HEK293 (cell line): Measurements from ENCODE around the gene HINT1.

Experiments used
- CTCF ChIA-PET: fragments of 350-600 bp; formaldehyde crosslinking; extraction: SDS; loops from one replicate; lab custom pipeline; 2021; ENCODE audit warnings: antibody characterized with exemption; lab: Yijun Ruan, JAX
- POLR2A ChIA-PET: fragments of 300-600 bp; formaldehyde crosslinking; extraction: SDS; loops from one replicate; lab custom pipeline; 2020; ENCODE audit warnings: antibody characterized with exemption, inconsistent platforms; lab: Yijun Ruan, JAX
- H3K27ac ChIP-seq: fragments of 200-500 bp; sonication (Bioruptor generic); 2 replicates; pipeline ENCODE4 v1.5.1; 2014; ENCODE audit warnings: low read depth, low read length, control low read depth, inconsistent platforms; ENCODE audit errors: extremely low read depth
- H3K36me3 ChIP-seq, 2 experiments: fragments of 200-500 bp in 1 of 2; sonication (Bioruptor generic) in 1 of 2; 1 replicate in 1 of 2; 2 replicates in 1 of 2; pipeline ENCODE4 v1.5.1; 2014 to 2017; ENCODE audit warnings: inconsistent platforms in 2 of 2, low read length in 2 of 2; ENCODE audit not compliant: control insufficient read depth in 2 of 2, insufficient read depth in 1 of 2
- H3K4me1 ChIP-seq: fragments of 200-500 bp; sonication (Bioruptor generic); 2 replicates; pipeline ENCODE4 v1.5.1; 2014; ENCODE audit warnings: mild to moderate bottlenecking, low read length, inconsistent platforms; ENCODE audit not compliant: control insufficient read depth, insufficient read depth
- H3K4me3 ChIP-seq: 2 replicates; pipeline ENCODE4 v1.5.1; 2011; ENCODE audit warnings: low read depth, mild to moderate bottlenecking, control low read depth, low read length, moderate library complexity
- H3K9me3 ChIP-seq: fragments of 200-500 bp; sonication (Bioruptor generic); 2 replicates; pipeline ENCODE4 v1.5.1; 2014; ENCODE audit warnings: low read depth, low read length, inconsistent platforms; ENCODE audit not compliant: control insufficient read depth, insufficient read depth
- ATF2 ChIP-seq: fragments of 450-650 bp; formaldehyde crosslinking; IDR thresholded peaks from 2 replicates; pipeline ENCODE4 v1.5.1; 2016; ENCODE audit warnings: missing biosample characterization, missing genetic modification characterization, low read depth
- HIC1 ChIP-seq: fragments of 450-650 bp; formaldehyde crosslinking; IDR thresholded peaks from 2 replicates; pipeline ENCODE4 v1.5.1; 2016; ENCODE audit warnings: missing biosample characterization, missing genetic modification characterization
- IKZF3 ChIP-seq: fragments of 450-650 bp; IDR thresholded peaks from 2 replicates; pipeline ENCODE4 v1.5.0; 2018; ENCODE audit warnings: missing biosample characterization, mild to moderate bottlenecking, missing genetic modification characterization, moderate library complexity
- KLF1 ChIP-seq: fragments of 450-650 bp; formaldehyde crosslinking; IDR thresholded peaks from 2 replicates; pipeline ENCODE4 v1.5.1; 2016; ENCODE audit warnings: missing biosample characterization, missing genetic modification characterization
- KLF9 ChIP-seq: fragments of 450-650 bp; formaldehyde crosslinking; IDR thresholded peaks from 2 replicates; pipeline ENCODE4 v1.5.1; 2016; ENCODE audit warnings: missing biosample characterization, missing genetic modification characterization, low read depth
- PRDM6 ChIP-seq: fragments of 450-650 bp; formaldehyde crosslinking; IDR thresholded peaks from 2 replicates; pipeline ENCODE4 v1.5.1; 2017; ENCODE audit warnings: missing biosample characterization, missing genetic modification characterization
- ZBTB48 ChIP-seq: fragments of 450-650 bp; formaldehyde crosslinking; IDR thresholded peaks from 2 replicates; pipeline ENCODE4 v1.5.1; 2016; ENCODE audit warnings: missing biosample characterization, missing genetic modification characterization
- ZBTB7A ChIP-seq: fragments of 450-650 bp; formaldehyde crosslinking; IDR thresholded peaks from 2 replicates; pipeline ENCODE4 v1.5.1; 2016; ENCODE audit warnings: low read depth, missing biosample characterization, missing genetic modification characterization
- ZNF148 ChIP-seq: fragments of 450-650 bp; formaldehyde crosslinking; IDR thresholded peaks from 2 replicates; pipeline ENCODE4 v1.5.0; 2017; ENCODE audit warnings: missing biosample characterization, missing genetic modification characterization, borderline replicate concordance
- ZNF155 ChIP-seq: fragments of 450-650 bp; formaldehyde crosslinking; IDR thresholded peaks from 2 replicates; pipeline ENCODE4 v1.5.1; 2016; ENCODE audit warnings: missing biosample characterization, missing genetic modification characterization
- ZNF2 ChIP-seq: fragments of 450-650 bp; formaldehyde crosslinking; IDR thresholded peaks from 2 replicates; pipeline ENCODE4 v1.5.1; 2016; ENCODE audit warnings: missing biosample characterization, missing genetic modification characterization
- ZNF24 ChIP-seq: fragments of 450-650 bp; formaldehyde crosslinking; IDR thresholded peaks from 2 replicates; pipeline ENCODE4 v1.5.1; 2016; ENCODE audit warnings: missing biosample characterization, missing genetic modification characterization
- ZNF544 ChIP-seq: fragments of 450-650 bp; formaldehyde crosslinking; IDR thresholded peaks from 2 replicates; pipeline ENCODE4 v1.5.0; 2017; ENCODE audit warnings: missing biosample characterization, missing genetic modification characterization
- ZNF600 ChIP-seq: fragments of 450-650 bp; formaldehyde crosslinking; IDR thresholded peaks from 2 replicates; pipeline ENCODE4 v1.5.1; 2016; ENCODE audit warnings: missing biosample characterization, missing genetic modification characterization
- ZNF707 ChIP-seq: fragments of 450-650 bp; formaldehyde crosslinking; IDR thresholded peaks from 2 replicates; pipeline ENCODE4 v1.5.1; 2016; ENCODE audit warnings: missing biosample characterization, missing genetic modification characterization
- ZNF776 ChIP-seq: fragments of 450-650 bp; formaldehyde crosslinking; IDR thresholded peaks from 2 replicates; pipeline ENCODE4 v1.5.0; 2017; ENCODE audit warnings: missing biosample characterization, missing genetic modification characterization, borderline replicate concordance
- ZNF777 ChIP-seq: fragments of 450-650 bp; formaldehyde crosslinking; IDR thresholded peaks from 2 replicates; pipeline ENCODE4 v1.5.1; 2017; ENCODE audit warnings: missing biosample characterization, missing genetic modification characterization, borderline replicate concordance
- ZNF830 ChIP-seq: fragments of 450-650 bp; IDR thresholded peaks from 2 replicates; pipeline ENCODE4 v1.5.0; 2018; ENCODE audit warnings: missing biosample characterization, missing genetic modification characterization, low read depth, mild to moderate bottlenecking, moderate library complexity
- ZNF837 ChIP-seq: fragments of 450-650 bp; formaldehyde crosslinking; IDR thresholded peaks from 2 replicates; pipeline ENCODE4 v1.5.1; 2016; ENCODE audit warnings: missing biosample characterization, missing genetic modification characterization
- ZSCAN16 ChIP-seq: fragments of 450-650 bp; formaldehyde crosslinking; IDR thresholded peaks from 2 replicates; pipeline ENCODE4 v1.5.1; 2016; ENCODE audit warnings: missing biosample characterization, missing genetic modification characterization
- TF ChIP-seq, protein P1 (sequence below): fragments of 450-650 bp; formaldehyde crosslinking; IDR thresholded peaks from 2 replicates; pipeline ENCODE4 v1.5.1; 2016; ENCODE audit warnings: missing biosample characterization, missing genetic modification characterization

The HINT1 gene

GRCh38 chr5:131214609-131215227, 49.7 kb upstream of the HINT1 start (continued):
- TF ChIP-seq PRDM6 (no peak), ZBTB7A (tag by site-specific recombination) (no peak), ZNF24 (tag by site-specific recombination) (no peak), ZNF776 (no peak), KLF9 (tag by site-specific recombination) (no peak), ZNF148 (tag by site-specific recombination) (no peak)

- ChIA-PET POLR2A (no interaction called here), CTCF (interaction anchor here (0.6 kb wide), 1 partner anchor 14 kb away, joined by 3 read pairs; no protein-coding TSS in a partner anchor)
- no peaks in the 10 kb centered on the region for H3K36me3 ChIP-seq
- no peaks in the 10 kb centered on the region for H3K9me3 ChIP-seq
- no peaks in the 10 kb centered on the region for H3K4me1 ChIP-seq
- TF ChIP-seq ZNF155 (no peak), ZNF830 (tag by site-specific recombination) (no peak), ZNF837 (tag by site-specific recombination) (no peak), ZNF2 (tag by site-specific recombination) (no peak), ATF2 (tag by site-specific recombination) (no peak), IKZF3 (tag by site-specific recombination) (no peak), HIC1 (tag by site-specific recombination) (no peak), ZNF707 (tag by site-specific recombination) (no peak)
- no peak overlapping the region for H3K4me3 ChIP-seq
- H3K27ac ChIP-seq, result no peak overlapping the region
Measured at GRCh38 chr5:131212471-131213021, 47.5 kb upstream of the HINT1 start.

- H3K4me1 ChIP-seq, result peaks cover 3% of the 10 kb centered on the region; the same call in 1 of the 2 replicates
- ChIA-PET CTCF (no interaction called here), POLR2A (no interaction called here)
- no peak overlapping the region for H3K4me3 ChIP-seq
- H3K27ac ChIP-seq, result no peak overlapping the region
- no peaks in the 10 kb centered on the region for H3K36me3 ChIP-seq
- no peaks in the 10 kb centered on the region for H3K9me3 ChIP-seq
- no peak for TF ChIP-seq ZSCAN16 (tag by site-specific recombination)
- TF ChIP-seq ZNF2 (tag by site-specific recombination), result no peak
- no peak for TF ChIP-seq ZNF600 (tag by site-specific recombination)
- TF ChIP-seq ZBTB48 (tag by site-specific recombination), result no peak
- no peak for TF ChIP-seq ZNF777 (tag by site-specific recombination)
- no peak for TF ChIP-seq ZNF544 (tag by site-specific recombination)
- TF ChIP-seq, protein P1, sequence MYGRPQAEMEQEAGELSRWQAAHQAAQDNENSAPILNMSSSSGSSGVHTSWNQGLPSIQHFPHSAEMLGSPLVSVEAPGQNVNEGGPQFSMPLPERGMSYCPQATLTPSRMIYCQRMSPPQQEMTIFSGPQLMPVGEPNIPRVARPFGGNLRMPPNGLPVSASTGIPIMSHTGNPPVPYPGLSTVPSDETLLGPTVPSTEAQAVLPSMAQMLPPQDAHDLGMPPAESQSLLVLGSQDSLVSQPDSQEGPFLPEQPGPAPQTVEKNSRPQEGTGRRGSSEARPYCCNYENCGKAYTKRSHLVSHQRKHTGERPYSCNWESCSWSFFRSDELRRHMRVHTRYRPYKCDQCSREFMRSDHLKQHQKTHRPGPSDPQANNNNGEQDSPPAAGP (tag by site-specific recombination), result no peak
- no peak for TF ChIP-seq KLF1
- TF ChIP-seq ATF2 (tag by site-specific recombination), result no peak
Measured at GRCh38 chr5:131211669-131212068, 46.6 kb upstream of the HINT1 start.
